HepG2 (cell line): Measurements from ENCODE around the gene PFDN1.

Experiments
- KLF6 ChIP-seq: IDR thresholded peaks from 2 replicates; pipeline ENCODE4 v1.8.0; 2016; ENCODE audit warnings: missing biosample characterization, missing genetic modification reagents
- TOE1 ChIP-seq: sonication (generic); formaldehyde crosslinking; IDR thresholded peaks from 2 replicates; pipeline ENCODE4 v1.4.0; 2020; ENCODE audit warnings: mild to moderate bottlenecking, missing genetic modification reagents

DNA sequence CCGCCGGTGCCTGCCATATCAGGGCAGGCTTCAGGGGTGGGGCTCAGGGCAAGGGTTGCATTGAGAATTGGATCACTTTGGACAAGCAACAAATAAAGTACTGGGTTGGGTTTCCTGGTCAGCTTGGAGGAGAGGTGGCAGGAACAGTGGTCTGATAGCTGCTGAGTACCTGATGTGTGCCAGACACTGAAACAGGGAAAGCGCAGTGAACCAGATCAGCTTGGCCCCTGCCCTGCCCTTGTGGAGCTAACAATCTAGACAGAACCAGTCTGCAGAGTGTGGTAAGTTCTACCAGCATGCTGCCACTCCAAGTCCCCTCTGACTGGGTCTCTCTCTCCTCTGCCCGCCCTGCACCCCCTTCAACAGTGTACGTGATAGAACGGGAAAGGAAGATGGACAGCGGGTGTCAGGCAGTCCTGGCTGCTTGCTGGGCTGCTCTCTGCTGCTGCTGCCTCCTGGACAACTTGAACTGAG lies 74.5 kb downstream of the PFDN1 start:
- TF ChIP-seq TOE1 (no peak), KLF6 (no peak)
